Body of pancreas (tissue), 4 donors: Measurements from ENCODE around the gene PPIG.

Experiments
- CTCF ChIP-seq, 7 experiments: fragments of 450-650 bp in 4 of 7; fragments of 200-600 bp in 3 of 7; sonication (generic) in 3 of 7; IDR thresholded peaks; one replicate each; pipeline ENCODE4 v1.5.1; 2016 to 2019; ENCODE audit warnings: antibody characterized with exemption in 7 of 7
- POLR2A ChIP-seq, 3 donors: fragments of 450-650 bp; IDR thresholded peaks; one replicate each; pipeline ENCODE4 v1.6.1; 2016; ENCODE audit warnings: antibody characterized with exemption in 3 of 3, mild to moderate bottlenecking in 2 of 3

DNA sequence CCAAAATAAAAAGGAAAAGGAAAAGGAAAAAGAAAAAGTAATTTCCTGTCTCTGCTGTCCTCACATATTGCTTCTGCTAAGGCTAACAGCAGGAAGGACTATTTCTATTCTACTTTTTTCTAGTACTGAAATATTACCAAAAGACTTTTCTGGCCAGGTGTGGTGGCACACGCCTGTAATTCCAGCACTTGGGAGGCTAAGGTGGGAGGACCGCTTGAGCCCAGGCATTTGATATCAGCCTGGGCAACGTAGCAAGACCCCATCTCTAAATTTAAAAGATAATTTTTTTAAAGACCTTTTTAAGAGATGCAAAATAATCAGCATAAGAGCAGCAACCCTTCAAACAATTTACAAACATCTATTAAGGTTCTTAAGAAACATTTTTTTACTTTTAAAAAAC, 41.7 kb upstream of the PPIG start:
- TF ChIP-seq CTCF (IDR thresholded peaks at IDR 0.05) (no peak), POLR2A (IDR thresholded peaks at IDR 0.05) (no peak)
